ENCODE data around the gene FNDC3B.
A peak's percentile ranks its signal among the peaks of the same experiment; 100 is the strongest.

FNDC3B gene

DNA sequence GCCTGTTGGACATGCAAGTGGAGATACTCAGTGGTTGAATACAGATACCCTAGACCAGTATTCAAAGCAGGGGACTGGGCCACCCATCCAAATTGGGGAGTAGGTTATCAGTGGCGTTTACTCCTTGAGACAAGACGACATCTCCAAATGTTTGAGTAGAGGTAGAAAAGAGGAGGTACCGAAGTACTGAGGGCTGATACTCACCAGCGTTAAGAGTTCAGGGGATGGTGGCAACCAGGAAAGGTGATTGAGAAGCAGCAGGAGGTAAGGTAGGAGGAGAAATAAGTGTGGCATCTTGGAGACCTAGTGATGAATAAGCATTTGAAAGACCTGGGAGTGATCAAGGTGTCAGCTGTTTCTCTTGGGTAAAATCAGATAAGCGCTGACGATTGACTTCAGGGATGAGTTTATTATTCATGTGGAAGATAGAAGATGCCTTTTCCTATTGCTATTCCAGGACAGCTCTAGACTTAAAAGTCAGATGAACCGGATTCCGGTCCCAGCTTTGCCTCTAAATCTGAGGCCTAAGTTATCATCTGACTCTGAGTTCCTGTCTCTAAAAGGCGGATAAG lies 312.6 kb downstream of the FNDC3B start:
- H3K4me3 ChIP-seq (ENCODE audit: low read length) = no peak overlapping the region
- DNase-seq (ENCODE audit: low read depth) = no peak
- no peak overlapping the region for H3K9ac ChIP-seq (ENCODE audit: low read length)
- H3K4me1 ChIP-seq (ENCODE audit: control insufficient read depth, insufficient read depth, low read length) = peaks cover 30% of the 10 kb centered on the region
- no peaks in the 10 kb centered on the region for H3K27me3 ChIP-seq (replicated peaks; ENCODE audit: control insufficient read depth, insufficient read depth, low read length)
- peaks cover 94% of the 10 kb centered on the region for H3K36me3 ChIP-seq (ENCODE audit: control insufficient read depth, insufficient read depth, low read length, severe bottlenecking)
- H3K9me3 ChIP-seq (ENCODE audit: control insufficient read depth, low read length) = no peaks in the 10 kb centered on the region

DNA sequence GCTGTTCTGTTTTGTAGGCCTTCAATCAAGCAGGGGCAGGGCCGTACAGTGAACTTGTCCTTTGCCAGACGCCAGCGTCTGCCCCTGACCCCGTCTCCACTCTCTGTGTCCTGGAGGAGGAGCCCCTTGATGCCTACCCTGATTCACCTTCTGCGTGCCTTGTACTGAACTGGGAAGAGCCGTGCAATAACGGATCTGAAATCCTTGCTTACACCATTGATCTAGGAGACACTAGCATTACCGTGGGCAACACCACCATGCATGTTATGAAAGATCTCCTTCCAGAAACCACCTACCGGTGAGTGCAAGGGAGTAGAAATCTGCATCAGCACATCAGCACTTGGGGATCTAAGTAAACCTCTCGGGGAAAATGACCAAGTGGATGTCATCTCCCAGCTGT lies 313.4 kb downstream of the FNDC3B start:
- Histone ChIP-seq H3K36me3 (ENCODE audit: control insufficient read depth, insufficient read depth, low read length, severe bottlenecking) (peaks cover 90% of the 10 kb centered on the region), H3K9ac (ENCODE audit: low read length) (no peak overlapping the region), H3K27me3 (replicated peaks; ENCODE audit: control insufficient read depth, insufficient read depth, low read length) (no peaks in the 10 kb centered on the region), H3K4me3 (ENCODE audit: low read length) (no peak overlapping the region), H3K4me1 (ENCODE audit: control insufficient read depth, insufficient read depth, low read length) (peaks cover 35% of the 10 kb centered on the region), H3K9me3 (ENCODE audit: control insufficient read depth, low read length) (no peaks in the 10 kb centered on the region)
- no peak for DNase-seq (ENCODE audit: low read depth)

DNA sequence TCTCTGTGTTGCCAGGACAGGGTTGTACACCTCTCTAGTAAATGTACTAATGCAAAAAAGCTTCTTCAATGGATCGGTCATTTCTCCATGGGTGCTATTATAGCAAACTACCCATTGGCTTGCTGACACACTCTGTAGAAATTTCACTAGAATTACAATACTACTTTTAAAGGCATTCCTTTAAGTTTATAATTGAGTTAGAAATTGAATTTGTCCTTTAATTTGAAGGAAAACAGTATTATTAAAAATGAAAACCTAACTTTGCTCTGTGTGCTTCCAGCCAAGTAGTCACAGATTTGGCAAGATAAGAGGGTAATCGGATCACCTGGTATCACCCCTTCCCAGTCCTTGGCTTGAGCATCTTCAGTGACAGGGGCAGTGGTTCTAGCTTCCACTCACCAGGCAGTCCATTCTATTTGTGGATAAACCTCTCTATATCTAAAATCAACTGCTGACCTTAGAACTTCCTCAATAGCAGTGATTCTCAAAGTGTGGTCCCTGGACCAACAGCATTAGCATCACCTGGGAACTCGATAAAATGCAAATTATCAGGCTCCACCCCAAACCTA lies 315.6 kb downstream of the FNDC3B start:
- no peak for DNase-seq (ENCODE audit: low read depth)
- Histone ChIP-seq H3K36me3 (ENCODE audit: control insufficient read depth, insufficient read depth, low read length, severe bottlenecking) (peaks cover 68% of the 10 kb centered on the region), H3K4me1 (ENCODE audit: control insufficient read depth, insufficient read depth, low read length) (peaks cover 42% of the 10 kb centered on the region), H3K9me3 (ENCODE audit: control insufficient read depth, low read length) (no peaks in the 10 kb centered on the region), H3K27me3 (replicated peaks; ENCODE audit: control insufficient read depth, insufficient read depth, low read length) (no peaks in the 10 kb centered on the region), H3K4me3 (ENCODE audit: low read length) (no peak overlapping the region), H3K9ac (ENCODE audit: low read length) (no peak overlapping the region)

DNA sequence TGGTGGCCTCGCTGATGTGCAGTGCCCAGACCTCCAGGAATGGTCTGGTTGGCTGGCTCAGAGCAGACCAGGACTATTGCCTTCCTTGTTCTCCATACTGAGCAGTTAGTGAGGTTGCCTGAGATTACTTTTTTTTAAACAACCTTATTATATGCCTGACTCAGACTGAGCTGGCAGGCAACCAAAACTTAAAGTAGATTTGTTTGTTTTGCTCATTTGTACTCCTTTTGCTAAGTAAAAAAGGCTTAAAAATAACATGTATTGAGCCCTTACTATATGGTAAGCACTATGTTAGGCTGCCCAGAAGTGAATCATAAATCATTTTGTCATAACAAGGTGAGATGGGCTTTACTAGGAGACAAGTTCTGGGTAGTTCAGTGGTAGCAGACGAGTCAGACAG lies 316.5 kb downstream of the FNDC3B start:
- Histone ChIP-seq H3K9me3 (ENCODE audit: control insufficient read depth, low read length) (no peaks in the 10 kb centered on the region), H3K27me3 (replicated peaks; ENCODE audit: control insufficient read depth, insufficient read depth, low read length) (no peaks in the 10 kb centered on the region), H3K36me3 (ENCODE audit: control insufficient read depth, insufficient read depth, low read length, severe bottlenecking) (peaks cover 59% of the 10 kb centered on the region), H3K4me1 (ENCODE audit: control insufficient read depth, insufficient read depth, low read length) (peaks cover 35% of the 10 kb centered on the region), H3K9ac (ENCODE audit: low read length) (no peak overlapping the region), H3K4me3 (ENCODE audit: low read length) (no peak overlapping the region)
- peak; percentile 91 for DNase-seq (ENCODE audit: low read depth)

DNA sequence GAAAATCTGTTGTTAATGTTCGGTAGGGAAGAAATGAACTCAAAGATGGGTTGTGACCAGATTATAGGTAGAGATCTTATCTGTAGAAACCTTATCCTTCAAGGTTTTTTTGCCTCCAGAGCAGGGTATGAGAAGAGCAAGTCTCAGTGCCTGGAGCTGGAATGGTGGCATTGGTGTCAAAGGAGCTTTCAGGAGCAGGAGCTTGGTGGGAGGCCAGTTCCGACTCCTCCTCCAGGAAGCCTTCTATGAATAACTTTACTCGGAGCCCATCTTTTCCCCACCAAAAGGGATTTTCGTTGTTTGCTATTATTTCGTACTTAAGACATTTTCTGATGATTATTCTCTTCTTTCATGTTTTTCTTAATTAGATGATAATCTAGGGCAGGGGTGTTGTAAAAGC lies 317.0 kb downstream of the FNDC3B start:
- Histone ChIP-seq H3K27me3 (replicated peaks; ENCODE audit: control insufficient read depth, insufficient read depth, low read length) (no peaks in the 10 kb centered on the region), H3K4me3 (ENCODE audit: low read length) (no peak overlapping the region), H3K4me1 (ENCODE audit: control insufficient read depth, insufficient read depth, low read length) (peaks cover 30% of the 10 kb centered on the region), H3K9ac (ENCODE audit: low read length) (no peak overlapping the region), H3K9me3 (ENCODE audit: control insufficient read depth, low read length) (no peaks in the 10 kb centered on the region), H3K36me3 (ENCODE audit: control insufficient read depth, insufficient read depth, low read length, severe bottlenecking) (peaks cover 55% of the 10 kb centered on the region)
- DNase-seq (ENCODE audit: low read depth) = no peak

DNA sequence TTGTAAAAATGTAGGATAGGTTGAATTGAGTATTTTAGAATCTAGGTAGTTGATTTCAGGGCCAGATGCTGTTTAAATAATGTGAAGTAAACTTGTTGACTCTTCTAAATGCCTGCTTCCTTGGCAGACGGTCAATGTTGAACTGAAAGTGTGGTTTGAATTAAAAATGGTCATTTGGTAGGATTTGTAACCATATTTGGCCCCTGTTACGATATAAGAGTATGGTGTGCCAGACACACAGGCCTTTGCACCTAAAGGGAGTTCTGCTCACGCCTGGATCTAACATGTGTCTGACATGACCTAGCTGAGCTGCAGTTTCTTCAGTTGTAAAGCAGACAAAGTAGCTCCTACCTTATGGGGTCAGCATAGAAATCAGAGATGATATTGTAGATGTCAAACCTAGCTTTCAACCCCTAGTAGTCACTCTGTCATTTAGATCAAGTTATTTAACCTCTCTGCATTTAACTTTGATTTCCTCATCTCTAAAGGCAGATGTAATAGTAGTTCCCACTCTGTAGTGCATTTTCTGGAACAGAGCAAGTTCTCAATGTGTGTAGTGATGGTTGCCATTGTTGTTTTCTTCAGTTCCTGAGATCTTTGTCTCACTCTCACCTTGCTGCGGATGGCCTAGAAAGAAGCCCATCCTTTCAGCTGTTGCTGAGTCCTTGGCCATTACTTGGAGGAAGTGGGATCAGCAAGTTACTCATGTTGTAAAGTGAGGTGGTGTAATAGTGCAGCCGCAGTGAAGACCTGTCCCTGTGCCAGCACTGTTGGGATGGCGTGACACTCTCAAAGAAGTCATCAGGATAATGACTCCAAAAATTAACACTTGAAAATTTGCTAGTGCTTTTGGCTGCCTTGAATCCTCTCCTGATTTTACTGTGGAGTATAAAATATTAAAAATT lies 318.7 kb downstream of the FNDC3B start:
- no peaks in the 10 kb centered on the region for H3K27me3 ChIP-seq (replicated peaks; ENCODE audit: control insufficient read depth, insufficient read depth, low read length)
- H3K9ac ChIP-seq (ENCODE audit: low read length) = no peak overlapping the region
- peaks cover 55% of the 10 kb centered on the region for H3K36me3 ChIP-seq (ENCODE audit: control insufficient read depth, insufficient read depth, low read length, severe bottlenecking)
- peak; percentile 41 for DNase-seq (ENCODE audit: low read depth)
- no peak overlapping the region for H3K4me3 ChIP-seq (ENCODE audit: low read length)
- no peaks in the 10 kb centered on the region for H3K9me3 ChIP-seq (ENCODE audit: control insufficient read depth, low read length)
- peaks cover 30% of the 10 kb centered on the region for H3K4me1 ChIP-seq (ENCODE audit: control insufficient read depth, insufficient read depth, low read length)

DNA sequence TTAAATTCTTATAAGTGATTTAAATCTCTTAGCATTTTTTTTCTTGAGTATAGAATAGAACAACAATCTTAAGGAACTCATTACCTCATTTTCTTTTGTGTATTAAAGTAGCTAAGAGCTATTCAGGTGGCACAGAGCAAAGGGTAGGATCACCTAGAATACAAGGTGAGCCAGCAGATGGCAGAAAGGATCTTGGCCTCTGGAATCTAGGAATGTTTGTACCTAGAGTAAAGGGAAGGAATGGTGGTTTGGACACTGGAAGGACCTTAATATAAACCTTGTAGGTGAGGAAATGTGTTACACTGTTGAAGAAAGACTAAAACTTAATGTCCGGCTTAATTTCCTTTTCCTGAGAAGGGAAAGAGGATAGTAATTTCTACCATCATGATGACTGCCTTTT lies 319.9 kb downstream of the FNDC3B start:
- Histone ChIP-seq H3K9ac (ENCODE audit: low read length) (no peak overlapping the region), H3K4me1 (ENCODE audit: control insufficient read depth, insufficient read depth, low read length) (peaks cover 30% of the 10 kb centered on the region), H3K9me3 (ENCODE audit: control insufficient read depth, low read length) (no peaks in the 10 kb centered on the region), H3K36me3 (ENCODE audit: control insufficient read depth, insufficient read depth, low read length, severe bottlenecking) (peaks cover 55% of the 10 kb centered on the region), H3K27me3 (replicated peaks; ENCODE audit: control insufficient read depth, insufficient read depth, low read length) (no peaks in the 10 kb centered on the region), H3K4me3 (ENCODE audit: low read length) (no peak overlapping the region)
- no peak for DNase-seq (ENCODE audit: low read depth)

DNA sequence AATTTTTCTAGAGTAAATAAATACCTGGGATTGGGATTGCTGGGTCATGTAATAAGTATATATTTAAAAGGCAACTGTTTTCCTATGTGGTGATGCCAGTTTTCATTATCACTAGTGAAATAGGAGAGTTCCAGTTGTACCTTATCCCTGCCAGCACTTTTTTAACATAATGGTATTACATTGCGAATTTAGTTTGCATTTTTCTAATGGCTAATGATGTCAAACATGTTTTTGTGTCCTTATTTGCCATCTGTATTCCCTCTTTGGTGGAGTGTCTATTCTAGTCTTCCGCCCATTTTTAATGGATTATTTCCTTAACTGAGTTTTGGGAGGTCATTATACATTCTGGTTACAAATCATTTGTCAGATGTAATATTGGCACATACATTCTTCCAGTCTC lies 320.6 kb downstream of the FNDC3B start:
- peaks cover 30% of the 10 kb centered on the region for H3K4me1 ChIP-seq (ENCODE audit: control insufficient read depth, insufficient read depth, low read length)
- H3K4me3 ChIP-seq (ENCODE audit: low read length) = no peak overlapping the region
- H3K9ac ChIP-seq (ENCODE audit: low read length) = no peak overlapping the region
- no peaks in the 10 kb centered on the region for H3K9me3 ChIP-seq (ENCODE audit: control insufficient read depth, low read length)
- H3K36me3 ChIP-seq (ENCODE audit: control insufficient read depth, insufficient read depth, low read length, severe bottlenecking) = peaks cover 55% of the 10 kb centered on the region
- no peaks in the 10 kb centered on the region for H3K27me3 ChIP-seq (replicated peaks; ENCODE audit: control insufficient read depth, insufficient read depth, low read length)
- no peak for DNase-seq (ENCODE audit: low read depth)

DNA sequence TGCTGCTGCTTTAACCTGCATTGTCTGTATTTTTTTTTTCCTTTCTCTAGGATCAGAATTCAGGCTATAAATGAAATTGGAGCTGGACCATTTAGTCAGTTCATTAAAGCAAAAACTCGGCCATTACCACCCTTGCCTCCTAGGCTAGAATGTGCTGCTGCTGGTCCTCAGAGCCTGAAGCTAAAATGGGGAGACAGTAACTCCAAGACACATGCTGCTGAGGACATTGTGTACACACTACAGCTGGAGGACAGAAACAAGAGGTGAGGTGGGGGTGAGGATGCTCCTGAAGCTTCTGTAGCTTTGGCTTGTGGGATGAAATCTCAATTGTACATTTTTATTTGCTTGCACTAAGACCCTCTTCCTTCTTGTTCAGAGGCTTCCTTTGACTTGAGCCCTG lies 323.2 kb downstream of the FNDC3B start:
- no peak for DNase-seq (ENCODE audit: low read depth)
- Histone ChIP-seq H3K9me3 (ENCODE audit: control insufficient read depth, low read length) (no peaks in the 10 kb centered on the region), H3K4me3 (ENCODE audit: low read length) (no peak overlapping the region), H3K9ac (ENCODE audit: low read length) (no peak overlapping the region), H3K36me3 (ENCODE audit: control insufficient read depth, insufficient read depth, low read length, severe bottlenecking) (peaks cover 63% of the 10 kb centered on the region), H3K27me3 (replicated peaks; ENCODE audit: control insufficient read depth, insufficient read depth, low read length) (no peaks in the 10 kb centered on the region), H3K4me1 (ENCODE audit: control insufficient read depth, insufficient read depth, low read length) (peaks cover 12% of the 10 kb centered on the region)

DNA sequence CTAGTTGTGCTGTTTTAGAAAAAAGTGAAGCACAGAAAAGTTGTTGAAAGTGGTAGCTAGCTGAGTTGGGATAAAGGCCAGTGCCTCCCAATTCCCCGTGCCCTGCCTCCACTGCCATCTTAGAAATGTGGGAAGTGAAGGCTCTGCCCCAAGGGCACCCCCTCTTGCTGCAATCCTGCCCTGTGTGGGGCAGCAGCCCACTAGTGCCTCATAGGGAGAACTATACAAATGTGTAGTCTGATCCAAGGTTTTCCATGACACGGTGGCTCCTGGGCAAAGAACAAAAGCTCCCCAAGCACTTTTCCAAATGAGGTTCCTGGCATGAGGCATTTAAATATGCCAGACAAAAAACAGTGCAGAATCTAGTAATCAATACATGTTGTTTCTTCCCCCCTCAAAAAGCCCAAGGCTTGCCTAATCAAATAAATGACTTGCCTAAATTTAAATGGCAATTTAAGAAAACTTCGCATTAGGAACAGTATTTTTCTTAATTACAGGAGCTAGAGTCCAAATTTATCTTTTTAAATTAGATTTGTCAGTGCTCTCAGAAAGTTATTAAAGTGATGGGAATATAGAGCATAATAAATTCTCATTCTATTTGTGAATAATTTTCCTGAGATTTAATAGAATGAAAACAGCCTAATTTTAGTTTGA lies 325.1 kb downstream of the FNDC3B start:
- H3K4me3 ChIP-seq (ENCODE audit: low read length) = no peak overlapping the region
- DNase-seq (ENCODE audit: low read depth) = no peak
- H3K4me1 ChIP-seq (ENCODE audit: control insufficient read depth, insufficient read depth, low read length) = no peaks in the 10 kb centered on the region
- no peak overlapping the region for H3K9ac ChIP-seq (ENCODE audit: low read length)
- no peaks in the 10 kb centered on the region for H3K9me3 ChIP-seq (ENCODE audit: control insufficient read depth, low read length)
- no peaks in the 10 kb centered on the region for H3K27me3 ChIP-seq (replicated peaks; ENCODE audit: control insufficient read depth, insufficient read depth, low read length)
- H3K36me3 ChIP-seq (ENCODE audit: control insufficient read depth, insufficient read depth, low read length, severe bottlenecking) = peaks cover 76% of the 10 kb centered on the region

DNA sequence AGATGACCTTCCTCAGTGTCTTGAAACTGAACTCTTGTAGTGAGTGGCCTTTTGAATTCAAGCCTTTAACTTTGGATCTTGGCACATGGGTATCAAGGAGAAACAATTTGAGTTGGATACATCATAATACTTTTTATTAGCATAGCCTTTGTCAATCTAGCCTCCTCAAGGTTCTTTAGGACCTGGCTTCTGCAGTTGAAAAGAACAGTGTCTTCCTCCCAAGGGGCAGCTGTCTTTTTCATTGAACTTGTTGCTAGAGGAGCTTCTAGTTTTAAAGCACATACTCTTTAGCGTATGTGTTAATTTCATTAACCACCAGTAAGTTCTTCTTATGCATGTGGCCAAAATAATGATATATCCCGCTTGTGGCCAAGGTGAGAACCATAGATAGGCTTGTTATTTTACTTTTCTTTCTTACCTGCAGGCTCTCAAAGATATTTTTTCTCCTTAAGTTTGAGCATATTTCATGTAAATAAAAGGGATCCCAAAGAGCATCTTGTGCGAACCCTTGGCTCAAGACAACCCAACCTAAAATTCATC lies 325.7 kb downstream of the FNDC3B start:
- Histone ChIP-seq H3K4me3 (ENCODE audit: low read length) (no peak overlapping the region), H3K36me3 (ENCODE audit: control insufficient read depth, insufficient read depth, low read length, severe bottlenecking) (peaks cover 82% of the 10 kb centered on the region), H3K9me3 (ENCODE audit: control insufficient read depth, low read length) (no peaks in the 10 kb centered on the region), H3K4me1 (ENCODE audit: control insufficient read depth, insufficient read depth, low read length) (no peaks in the 10 kb centered on the region), H3K27me3 (replicated peaks; ENCODE audit: control insufficient read depth, insufficient read depth, low read length) (no peaks in the 10 kb centered on the region), H3K9ac (ENCODE audit: low read length) (no peak overlapping the region)
- DNase-seq (ENCODE audit: low read depth) = no peak

Measured in adipocyte (in vitro differentiated cells).